G401.6 (cell line): ENCODE data around the gene TTC28.

Experiments used
- FAIRE-seq: peaks from 2 replicates; lab custom pipeline; 2012; peaks lifted over from hg19 to GRCh38; lab: Jason Lieb, UNC

The TTC28 gene

GRCh38 chr22:28351476-28351875 is 328.2 kb downstream of the TTC28 start:
- no peak for FAIRE-seq

- FAIRE-seq, result no peak
These were observed 330.7 kb downstream of the TTC28 start for GRCh38 chr22:28348613-28349609.

GRCh38 chr22:28346308-28346707 is 333.3 kb downstream of the TTC28 start:
- FAIRE-seq, result no peak

- FAIRE-seq, result no peak
These were observed 334.5 kb downstream of the TTC28 start for GRCh38 chr22:28344918-28345703.

DNA sequence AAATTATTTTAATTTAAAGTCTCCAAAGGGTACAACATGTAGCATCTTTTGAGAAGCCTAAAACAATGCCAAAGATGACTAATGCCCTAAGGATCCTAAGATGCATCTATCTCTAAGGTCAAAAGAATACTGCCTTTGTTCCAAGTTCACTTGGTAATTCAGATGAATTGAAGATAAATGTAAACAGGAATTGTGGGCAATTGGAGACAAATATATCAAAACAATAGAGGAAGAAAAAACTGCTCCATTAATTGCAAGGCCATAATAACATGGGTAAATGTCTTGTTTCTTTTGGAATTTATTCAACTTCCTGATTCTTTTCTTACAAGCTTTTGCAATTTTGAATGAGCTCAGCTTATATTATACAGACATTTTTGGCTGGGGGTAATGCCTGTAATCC is 338.6 kb downstream of the TTC28 start:
- FAIRE-seq, result no peak

- FAIRE-seq, result no peak
These were observed 346.6 kb downstream of the TTC28 start for GRCh38 chr22:28333088-28333487.

GRCh38 chr22:28332410-28332809 is 347.2 kb downstream of the TTC28 start:
- no peak for FAIRE-seq

DNA sequence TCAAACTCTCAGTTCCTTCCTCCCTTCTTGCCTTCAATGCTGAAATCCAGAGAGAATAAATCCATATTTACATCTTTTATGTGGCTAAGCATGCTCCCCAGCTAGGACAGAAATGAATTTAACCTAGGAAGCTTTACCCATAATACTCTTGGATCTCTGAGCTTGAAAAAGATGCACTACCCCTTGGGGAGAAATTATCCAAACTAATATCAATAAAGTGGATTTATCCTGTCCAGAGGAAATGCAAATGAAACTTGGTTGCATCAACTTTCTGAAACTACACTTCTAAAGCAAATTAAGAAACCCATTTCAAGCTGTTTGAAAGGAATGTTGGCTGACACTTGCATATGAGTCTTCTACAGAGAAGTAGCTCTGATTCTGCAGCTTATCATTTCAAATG is 347.9 kb downstream of the TTC28 start:
- FAIRE-seq, result no peak

DNA sequence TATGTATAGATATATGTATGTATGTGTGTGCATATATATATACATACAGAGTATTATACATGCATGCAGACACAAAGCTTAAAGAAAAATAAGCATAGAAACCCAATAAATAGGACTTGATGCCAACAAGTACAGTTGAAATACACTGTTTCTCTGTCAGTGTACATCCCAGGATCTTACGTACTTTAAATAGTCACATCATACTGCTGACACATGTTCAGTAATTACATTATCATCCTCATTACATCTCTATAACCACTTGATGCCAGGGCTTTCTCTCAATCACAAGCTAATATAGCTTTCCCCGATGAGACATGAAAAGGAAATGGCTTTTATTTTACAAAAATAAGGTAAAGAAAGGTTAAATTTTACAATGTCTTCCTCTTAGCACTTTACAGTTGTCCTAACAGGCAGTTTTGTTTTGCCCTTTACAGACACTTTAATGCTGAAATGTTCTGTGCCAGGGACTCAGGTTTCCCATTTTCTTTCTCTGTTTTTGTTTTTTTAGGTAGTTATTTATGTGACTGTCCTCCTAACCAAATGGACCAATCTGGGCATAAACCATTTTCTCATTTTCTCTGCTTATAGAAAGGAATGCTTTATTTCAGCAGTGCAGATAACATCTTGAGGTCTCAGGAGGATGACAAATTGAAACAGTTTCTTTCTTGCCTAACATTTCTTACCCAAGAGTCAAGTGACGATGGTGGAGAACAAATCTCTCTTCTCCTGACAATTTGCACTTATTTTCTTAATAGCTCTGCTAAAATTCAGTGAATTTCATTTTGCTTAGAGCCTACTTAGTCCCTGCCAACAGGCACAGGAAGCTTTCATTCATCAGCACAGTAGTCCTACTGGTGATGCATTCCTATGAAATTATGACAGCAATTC is 350.2 kb downstream of the TTC28 start:
- no peak for FAIRE-seq

DNA sequence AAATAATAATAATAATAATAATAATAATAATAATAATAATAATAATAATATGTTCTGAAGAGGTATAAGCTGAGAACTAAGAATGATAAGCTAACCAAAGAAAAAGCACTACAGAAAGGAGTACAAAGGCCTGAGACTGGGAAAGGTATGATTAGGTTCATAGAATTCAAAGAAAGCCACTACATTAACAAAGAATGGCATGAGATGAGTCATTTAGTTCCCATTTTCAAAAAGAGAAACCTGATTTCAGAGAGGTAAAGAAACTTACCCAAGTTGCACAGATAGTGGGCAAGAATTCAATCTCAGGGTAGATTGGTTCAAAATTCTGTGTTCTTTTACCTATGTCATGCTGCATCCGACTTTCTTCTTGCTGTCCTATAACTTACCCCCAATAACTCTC is 350.9 kb downstream of the TTC28 start:
- FAIRE-seq, result no peak

- no peak for FAIRE-seq
These were observed 363.6 kb downstream of the TTC28 start for GRCh38 chr22:28316014-28316413.

DNA sequence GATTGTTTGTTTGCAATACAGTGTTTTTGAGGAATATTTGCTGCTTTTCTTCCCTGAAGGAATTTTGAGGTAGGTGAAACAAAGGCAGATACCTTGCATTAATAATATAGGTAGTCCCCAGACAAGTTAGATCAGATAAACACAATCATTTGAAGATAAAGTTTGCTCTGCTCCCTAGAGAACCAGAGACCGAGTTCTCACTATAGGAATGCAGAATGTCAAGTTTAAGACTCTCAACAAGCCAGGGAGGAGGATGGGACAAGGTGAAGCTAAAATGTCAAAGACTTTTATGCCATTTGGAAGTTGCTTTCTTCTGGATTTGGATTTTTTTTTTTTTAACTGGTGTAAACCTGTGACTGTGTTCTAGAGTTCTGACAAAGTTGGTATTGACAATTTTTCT is 364.7 kb downstream of the TTC28 start:
- FAIRE-seq, result no peak

DNA sequence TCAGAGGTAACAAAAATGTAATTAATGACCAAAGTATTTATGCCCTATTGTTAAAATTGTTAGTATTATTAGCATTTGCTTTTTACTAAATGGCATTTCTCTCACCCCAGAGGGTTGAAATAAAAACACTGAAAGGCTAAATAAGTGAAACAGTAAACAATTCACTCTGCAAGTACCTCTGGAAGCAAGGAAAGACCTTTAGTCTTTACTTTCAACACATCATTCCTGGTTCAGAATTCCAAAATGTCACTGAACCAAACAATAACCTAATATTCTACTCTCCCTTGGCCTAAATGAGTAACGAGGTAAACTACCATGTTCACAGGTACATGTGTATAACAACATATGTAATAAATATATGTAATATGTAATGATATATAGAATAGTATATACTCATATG is 369.3 kb downstream of the TTC28 start:
- FAIRE-seq, result no peak

DNA sequence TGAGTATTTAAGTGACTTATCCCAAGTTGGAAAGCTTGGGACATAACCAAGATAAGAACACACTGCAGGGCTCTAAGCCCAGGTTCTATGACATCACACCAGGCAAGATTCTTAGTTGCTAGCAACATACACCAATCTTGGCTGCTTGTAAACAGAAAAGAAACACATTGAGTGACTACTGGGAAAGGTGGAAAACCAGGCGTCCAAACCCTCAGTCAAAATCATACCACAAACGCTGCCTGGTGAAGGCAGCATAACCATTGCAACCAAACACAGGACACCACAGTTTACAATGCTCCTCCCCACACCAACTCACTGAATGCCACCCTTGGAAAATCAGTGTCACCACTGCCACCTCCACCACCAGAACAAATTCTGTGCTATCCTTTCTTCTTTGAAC is 379.9 kb downstream of the TTC28 start:
- no peak for FAIRE-seq

GRCh38 chr22:28299309-28299708 is 380.3 kb downstream of the TTC28 start:
- no peak for FAIRE-seq

DNA sequence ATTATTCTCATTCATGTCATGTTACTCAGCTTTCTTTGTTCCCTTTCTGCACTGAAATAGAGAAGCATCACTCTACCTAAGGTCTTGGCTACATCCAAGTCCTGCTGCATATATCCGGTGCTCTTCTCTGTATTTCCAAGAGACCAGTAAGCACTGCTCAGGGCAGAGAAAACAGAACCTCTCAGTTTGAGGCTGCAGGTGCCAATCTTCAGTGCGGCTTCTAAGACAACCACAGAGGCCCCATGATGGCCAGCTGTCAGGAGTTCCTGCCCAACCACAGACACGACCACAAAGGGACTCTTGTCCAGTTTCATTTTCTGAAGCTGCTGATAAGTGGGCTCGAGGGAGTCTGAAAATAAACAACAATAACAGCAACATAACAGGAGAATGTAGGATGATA is 382.1 kb downstream of the TTC28 start:
- FAIRE-seq, result no peak

GRCh38 chr22:28296452-28296851 is 383.2 kb downstream of the TTC28 start:
- no peak for FAIRE-seq

DNA sequence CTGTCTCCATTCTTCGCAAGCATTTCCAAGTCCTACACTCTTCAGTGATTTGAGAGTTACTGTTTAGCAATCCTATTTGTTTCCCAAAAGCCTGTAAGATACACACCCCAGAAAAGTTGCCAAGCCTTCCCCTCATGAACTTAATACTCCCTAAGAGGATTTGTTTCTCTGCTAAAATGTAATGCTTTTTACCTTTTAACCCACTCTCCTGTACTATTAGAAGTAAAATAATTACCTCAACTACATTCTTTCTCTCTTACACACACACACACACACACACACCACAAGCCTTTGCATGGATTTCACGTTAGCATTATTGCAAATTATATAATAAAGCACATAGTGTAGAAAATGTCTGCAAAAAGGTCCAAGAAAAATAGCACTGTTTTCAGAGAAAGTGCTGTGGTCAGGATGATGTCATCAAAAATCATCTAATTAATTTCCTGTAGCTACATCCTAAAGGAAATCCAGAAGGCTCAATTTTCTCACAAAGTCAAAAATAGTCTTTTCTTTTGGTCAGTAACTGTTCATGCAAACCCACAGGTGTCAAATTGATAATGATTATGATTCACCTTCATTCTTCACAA is 396.5 kb downstream of the TTC28 start:
- no peak for FAIRE-seq

- no peak for FAIRE-seq
These were observed 397.1 kb downstream of the TTC28 start for GRCh38 chr22:28282405-28283067.

GRCh38 chr22:28279888-28280287 is 399.8 kb downstream of the TTC28 start:
- FAIRE-seq, result no peak

GRCh38 chr22:28269277-28269676 is 410.4 kb downstream of the TTC28 start:
- FAIRE-seq, result no peak
